Measurements from ENCODE around the gene NAP1L4.
"Not testable (repeated sequence)": the region's sequence is repeated elsewhere in the genome, so short reads cannot be mapped to it uniquely, and the experiment has no call there.

NAP1L4 gene

GRCh38 chr11:2911785-2912391 is 80.2 kb downstream of the NAP1L4 start:
- FAIRE-seq (no peak), DNase-seq (ENCODE audit: low spot score) (no peak)

- peak; percentile 40 for FAIRE-seq
- DNase-seq (ENCODE audit: low spot score) = no peak
These were observed 80.9 kb downstream of the NAP1L4 start for GRCh38 chr11:2911088-2911784.

GRCh38 chr11:2910401-2910955 is 81.7 kb downstream of the NAP1L4 start:
- FAIRE-seq = no peak
- DNase-seq (ENCODE audit: low spot score) = no peak

DNA sequence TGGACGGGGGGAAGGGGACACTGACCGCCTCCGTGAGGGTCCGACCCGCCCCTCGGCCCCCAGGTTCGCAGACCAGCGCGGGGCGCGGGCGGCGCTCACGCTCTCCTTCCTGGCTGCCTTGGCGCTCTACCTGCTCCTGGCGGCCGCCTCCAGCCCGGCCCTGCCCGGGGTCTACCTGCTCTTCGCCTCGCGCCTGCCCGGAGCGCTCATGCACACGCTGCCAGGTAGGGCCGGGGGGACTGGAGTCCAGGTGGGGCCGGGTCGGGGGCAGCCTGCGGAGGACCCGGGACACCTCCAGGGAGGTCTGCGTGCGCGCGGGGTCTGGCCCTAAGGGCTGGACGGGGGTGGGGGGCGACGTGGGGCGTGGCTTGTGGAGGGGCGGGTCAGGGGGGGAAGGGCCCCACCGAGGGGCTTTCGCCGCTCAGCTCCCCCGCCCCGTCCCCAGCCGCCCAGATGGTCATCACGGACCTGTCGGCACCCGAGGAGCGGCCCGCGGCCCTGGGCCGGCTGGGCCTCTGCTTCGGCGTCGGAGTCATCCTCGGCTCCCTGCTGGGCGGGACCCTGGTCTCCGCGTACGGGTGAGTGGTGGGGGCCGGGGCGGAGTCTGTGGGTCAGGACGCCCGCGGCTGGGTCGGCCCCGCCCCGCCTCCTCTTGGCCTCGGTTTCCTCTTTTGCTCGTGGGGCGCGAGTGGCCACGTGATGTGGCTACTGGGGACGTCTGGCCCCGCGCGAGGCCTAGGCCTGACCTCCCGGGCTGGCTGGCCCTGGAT is 82.8 kb downstream of the NAP1L4 start:
- DNase-seq (ENCODE audit: low spot score) (no peak), FAIRE-seq (no peak)

DNA sequence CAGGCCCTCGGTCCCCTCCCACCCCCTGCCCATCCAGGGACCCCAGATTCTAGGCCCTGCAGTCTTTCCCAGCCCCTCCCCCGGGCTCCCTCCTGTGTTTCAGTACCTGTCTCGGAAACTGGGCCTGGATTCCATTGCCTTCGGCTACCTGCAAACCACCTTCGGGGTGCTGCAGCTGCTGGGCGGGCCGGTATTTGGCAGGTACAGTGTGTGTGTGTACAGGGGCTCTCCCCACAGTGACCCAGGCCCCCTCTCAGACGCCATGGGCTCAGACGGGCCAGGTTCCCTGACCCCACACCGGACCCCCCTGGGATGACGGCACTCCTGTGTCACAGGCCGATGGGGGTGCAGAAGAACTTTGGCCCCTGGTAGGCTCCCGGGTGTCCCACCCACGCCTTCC is 84.0 kb downstream of the NAP1L4 start:
- FAIRE-seq (no peak), DNase-seq (ENCODE audit: low spot score) (no peak)

DNA sequence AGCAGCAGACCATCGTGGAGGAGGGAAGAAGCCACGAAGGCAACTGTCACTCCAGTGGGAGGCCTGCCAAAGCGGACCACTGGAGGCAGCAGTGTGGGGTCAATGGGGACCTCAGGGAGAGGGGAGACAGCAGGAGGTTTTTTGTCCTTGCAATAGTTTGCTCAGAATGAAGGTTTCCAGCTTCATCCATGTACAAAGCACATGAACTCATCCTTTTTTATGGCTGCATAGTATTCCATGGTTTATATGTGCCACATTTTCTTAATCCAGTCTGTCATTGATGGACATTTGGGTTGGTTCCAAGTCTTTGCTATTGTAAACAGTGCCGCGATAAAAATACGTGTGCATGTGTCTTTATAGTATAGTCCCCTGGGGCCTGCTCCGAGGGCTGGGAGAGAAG is 86.8 kb downstream of the NAP1L4 start:
- not testable (repeated sequence) for FAIRE-seq; DNase-seq (ENCODE audit: low spot score)

GRCh38 chr11:2904153-2905052 is 87.7 kb downstream of the NAP1L4 start:
- DNase-seq (ENCODE audit: low spot score) (no peak), FAIRE-seq (no peak)

GRCh38 chr11:2903672-2904011 is 88.5 kb downstream of the NAP1L4 start:
- FAIRE-seq (no peak), DNase-seq (ENCODE audit: low spot score) (no peak)

DNA sequence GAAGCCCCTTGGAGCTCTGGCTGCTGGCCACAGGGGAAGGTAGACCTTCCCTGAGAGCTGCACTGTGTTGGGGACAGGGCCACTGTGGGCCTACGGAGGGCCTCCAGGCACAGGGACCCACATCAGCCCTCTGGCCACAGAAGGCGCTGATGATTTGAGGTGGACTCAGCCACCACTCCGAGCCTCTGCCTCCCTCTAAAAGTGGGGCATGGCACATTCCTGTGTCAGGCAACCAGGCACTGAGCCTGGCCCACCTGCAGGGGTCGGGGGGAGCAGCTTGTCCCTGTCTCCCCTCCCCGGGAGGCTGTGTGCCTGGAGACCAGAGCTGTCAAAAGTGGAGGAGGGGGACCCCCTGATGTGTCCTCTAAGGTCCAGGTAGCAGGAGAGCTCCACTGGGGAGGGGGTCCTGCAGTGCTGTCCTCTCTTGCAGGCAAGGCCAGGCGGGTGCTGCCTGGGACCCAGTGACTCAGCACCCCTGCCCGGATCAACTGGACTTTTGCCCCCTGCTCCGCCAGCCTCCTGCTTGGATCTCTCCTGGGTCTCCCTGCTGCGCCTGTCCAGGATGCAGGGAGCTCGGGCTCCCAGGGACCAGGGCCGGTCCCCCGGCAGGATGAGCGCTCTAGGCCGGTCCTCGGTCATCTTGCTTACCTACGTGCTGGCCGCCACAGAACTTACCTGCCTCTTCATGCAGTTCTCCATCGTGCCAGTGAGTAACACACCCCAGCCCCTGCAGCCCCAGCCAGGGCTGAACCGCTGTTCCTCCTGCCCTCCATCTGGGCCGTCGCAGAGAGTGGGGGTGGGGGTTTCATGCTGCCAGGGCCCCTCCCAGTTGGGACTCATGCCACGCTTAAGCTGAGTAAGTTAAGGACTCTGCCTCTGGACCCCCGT is 89.1 kb downstream of the NAP1L4 start:
- no peak for DNase-seq (ENCODE audit: low spot score)

DNA sequence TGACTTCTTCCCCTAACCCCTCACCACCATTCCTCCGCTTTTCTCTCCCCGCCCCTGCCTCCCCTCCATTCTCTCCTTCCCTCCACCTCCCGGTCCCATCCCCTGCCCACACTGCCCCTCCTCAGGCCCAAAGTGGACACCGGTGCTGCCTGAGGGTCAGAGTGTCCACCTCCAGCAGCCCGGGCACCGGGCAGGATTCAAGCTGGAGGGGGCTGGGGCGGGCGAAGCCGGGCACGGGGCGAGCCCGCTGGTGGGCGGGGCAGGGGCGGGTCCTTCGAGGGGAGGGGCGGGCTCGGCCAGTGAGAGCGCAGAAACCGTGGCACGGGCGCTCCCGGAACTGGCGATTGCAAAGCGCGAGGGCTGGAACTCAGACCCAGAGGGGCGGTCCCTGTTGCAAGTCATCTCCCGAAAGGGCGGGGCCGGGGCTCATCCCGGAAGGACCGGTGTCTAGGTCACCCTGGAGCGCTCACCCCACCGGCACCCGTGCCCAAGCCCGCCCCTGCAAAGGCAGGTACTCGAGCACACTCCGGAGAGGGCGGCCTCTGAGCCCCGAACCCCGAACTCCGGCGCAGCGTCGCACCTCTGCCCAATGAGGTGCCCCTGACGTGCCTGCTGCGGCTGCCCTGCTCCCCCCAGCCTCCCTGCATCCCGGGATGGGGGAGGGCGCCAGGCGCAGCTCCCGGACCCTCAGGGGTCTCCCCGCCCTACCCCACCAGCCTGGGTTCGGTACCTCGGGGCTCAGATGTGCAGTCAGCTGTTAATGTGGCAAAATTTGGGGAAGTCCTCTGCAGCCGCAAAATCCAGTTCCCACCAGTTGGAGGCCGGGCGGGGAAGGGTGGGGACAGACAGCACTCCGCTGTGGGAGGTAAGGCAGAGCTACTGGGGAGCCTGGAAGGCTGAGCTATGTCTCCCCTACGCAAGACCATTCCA is 90.0 kb downstream of the NAP1L4 start:
- DNase-seq (ENCODE audit: low spot score) = peak; percentile 97
- no peak for FAIRE-seq

More for the DNA sequence above, 89.1 kb downstream of the NAP1L4 start:
- no peak for FAIRE-seq

- FAIRE-seq (no peak), DNase-seq (ENCODE audit: low spot score) (no peak)
These were observed 90.8 kb downstream of the NAP1L4 start for GRCh38 chr11:2901196-2901796.

GRCh38 chr11:2899080-2899783 is 92.9 kb downstream of the NAP1L4 start:
- FAIRE-seq (no peak), DNase-seq (ENCODE audit: low spot score) (no peak)

- no peak for FAIRE-seq
- peak; percentile 86 for DNase-seq (ENCODE audit: low spot score)
These were observed 93.6 kb downstream of the NAP1L4 start for GRCh38 chr11:2898366-2899079.

- DNase-seq (ENCODE audit: low spot score) (no peak), FAIRE-seq (no peak)
These were observed 95.1 kb downstream of the NAP1L4 start for GRCh38 chr11:2897048-2897447.

DNA sequence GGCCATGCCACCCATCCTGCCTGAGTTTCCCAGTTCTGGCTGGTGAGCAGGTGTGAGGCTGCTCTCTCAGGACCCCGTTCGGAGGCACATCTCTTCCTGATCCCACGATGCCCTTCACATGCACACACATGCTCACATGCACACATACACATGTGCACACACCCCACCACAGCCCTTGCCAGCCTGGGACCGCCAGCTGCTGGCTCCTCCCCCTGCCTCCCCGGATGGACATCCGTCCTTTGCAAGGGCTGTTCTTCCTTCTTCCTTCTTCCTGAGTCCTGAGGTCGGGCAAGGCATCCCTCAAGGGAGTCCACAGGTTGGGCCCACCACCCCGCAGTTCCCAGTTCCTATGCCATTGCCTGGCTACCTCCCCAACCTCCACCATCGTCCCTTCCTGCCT is 96.1 kb downstream of the NAP1L4 start:
- DNase-seq (ENCODE audit: low spot score) (no peak), FAIRE-seq (no peak)

All from urothelium cell line (cell line).